NCI-H2029 treated with DMSO at 0.1 percent for 48 hours (cell line): ENCODE results near the gene SLC25A43.
A peak's percentile ranks its signal among the peaks of the same experiment; 100 is the strongest.
"Not testable (repeated sequence)": the region's sequence is repeated elsewhere in the genome, so short reads cannot be mapped to it uniquely, and the experiment has no call there.

ENCODE experiments used
- DNase-seq: peaks from one replicate; lab custom pipeline; 2025; lab: John Stamatoyannopoulos, UW

Gene SLC25A43

GRCh38 chrX:119410027-119410819, 11.1 kb downstream of the SLC25A43 start:
- DNase-seq = no peak

DNA sequence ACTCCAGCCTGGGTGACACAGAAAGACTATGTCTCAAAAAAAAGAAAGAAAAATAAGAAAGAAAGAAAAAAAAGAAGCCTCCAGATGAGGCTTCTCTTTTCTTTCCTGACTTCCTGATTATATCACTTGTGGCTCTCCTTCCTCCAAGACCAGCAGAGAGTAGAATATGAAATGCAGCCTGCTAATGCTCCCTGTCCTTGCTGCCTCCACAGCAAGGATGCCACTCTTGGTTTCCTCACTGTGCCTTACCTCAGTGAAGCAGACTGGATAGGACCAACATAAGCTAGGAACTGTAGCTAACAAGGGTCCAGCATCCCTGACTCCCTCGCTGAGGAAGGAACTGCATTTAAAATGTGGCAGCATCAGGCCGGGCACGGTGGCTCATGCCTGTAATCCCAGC, 11.7 kb downstream of the SLC25A43 start:
- no peak for DNase-seq

GRCh38 chrX:119411959-119412358, 12.8 kb downstream of the SLC25A43 start:
- no peak for DNase-seq

DNA sequence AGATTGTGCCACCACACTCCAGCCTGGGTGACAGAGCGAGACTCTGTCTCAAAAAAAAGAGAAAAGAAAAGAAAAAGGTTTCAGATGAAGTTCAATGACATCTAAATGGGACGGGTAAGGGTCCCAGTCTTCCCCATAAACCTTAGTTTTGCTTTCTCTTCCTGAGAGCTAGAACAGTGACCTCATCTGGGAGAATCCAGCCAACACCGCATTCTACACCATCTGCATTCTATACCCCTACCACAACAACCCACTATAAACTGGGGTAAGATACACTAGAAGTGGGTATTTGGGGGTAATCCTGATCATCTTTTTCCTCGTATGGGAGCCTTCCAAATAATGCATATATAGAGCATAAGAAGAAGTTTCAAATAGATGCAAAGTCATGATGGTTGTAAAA, 18.2 kb downstream of the SLC25A43 start:
- no peak for DNase-seq

DNA sequence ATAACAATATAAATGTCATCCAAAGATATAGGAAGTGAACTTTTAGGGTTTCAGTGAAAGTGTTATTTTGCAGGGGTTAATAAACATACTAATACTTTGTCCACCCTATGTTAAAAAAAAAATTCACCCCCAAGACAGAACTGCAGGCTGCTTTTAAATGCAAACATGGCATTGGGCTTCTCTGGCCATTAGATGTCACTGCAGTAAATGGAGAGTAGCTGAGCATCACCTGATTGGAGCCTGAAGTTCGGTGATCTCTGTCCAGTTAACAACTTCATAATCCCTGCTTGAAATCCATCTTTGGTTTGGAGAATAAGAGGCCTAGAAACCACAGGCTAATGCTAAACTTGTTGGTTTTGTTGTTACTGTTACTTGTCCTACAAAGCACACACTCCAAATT, 18.7 kb downstream of the SLC25A43 start:
- no peak for DNase-seq

- no peak for DNase-seq
Measured at GRCh38 chrX:119419146-119419545, 20.0 kb downstream of the SLC25A43 start.

- DNase-seq = no peak
Measured at GRCh38 chrX:119419898-119420297, 20.8 kb downstream of the SLC25A43 start.

DNA sequence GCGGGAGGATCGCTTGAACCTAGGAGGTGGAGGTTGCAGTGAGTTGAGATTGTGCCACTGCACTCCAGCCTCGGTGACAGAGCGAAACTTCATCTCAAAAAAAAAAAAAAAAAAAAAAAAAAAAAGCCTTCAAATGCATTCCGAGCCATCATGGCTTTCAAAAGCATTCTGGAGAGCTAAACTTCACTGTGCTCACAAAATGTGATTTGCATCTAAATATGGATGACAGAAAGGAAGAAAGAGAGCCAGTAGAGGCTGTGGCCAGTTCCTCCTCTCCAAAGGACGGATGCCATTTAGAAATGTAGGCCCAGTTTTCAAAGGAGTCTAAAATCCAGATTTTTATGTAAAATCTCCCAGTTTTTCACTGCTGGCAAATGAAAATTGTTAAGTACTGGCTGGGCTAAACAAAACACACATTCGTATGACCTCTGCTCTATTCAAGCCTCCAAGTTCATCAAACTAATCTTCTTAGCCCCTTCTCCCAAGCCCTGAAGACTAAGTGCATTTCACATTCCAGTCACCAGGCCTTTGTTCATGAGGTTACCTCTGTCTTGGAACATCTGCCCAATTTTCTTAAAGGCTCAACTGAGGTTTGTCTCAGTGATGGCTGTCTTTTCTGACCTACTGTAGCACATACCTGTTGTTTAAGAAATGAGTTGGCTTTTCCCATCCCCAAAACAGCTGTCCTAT, 22.0 kb downstream of the SLC25A43 start:
- DNase-seq = no peak

- DNase-seq = no peak
Measured at GRCh38 chrX:119423631-119424030, 24.5 kb downstream of the SLC25A43 start.

GRCh38 chrX:119424999-119425398, 25.9 kb downstream of the SLC25A43 start:
- no peak for DNase-seq

- no peak for DNase-seq
Measured at GRCh38 chrX:119427024-119427794, 28.1 kb downstream of the SLC25A43 start.

GRCh38 chrX:119427795-119428185, 28.7 kb downstream of the SLC25A43 start:
- DNase-seq = no peak

DNA sequence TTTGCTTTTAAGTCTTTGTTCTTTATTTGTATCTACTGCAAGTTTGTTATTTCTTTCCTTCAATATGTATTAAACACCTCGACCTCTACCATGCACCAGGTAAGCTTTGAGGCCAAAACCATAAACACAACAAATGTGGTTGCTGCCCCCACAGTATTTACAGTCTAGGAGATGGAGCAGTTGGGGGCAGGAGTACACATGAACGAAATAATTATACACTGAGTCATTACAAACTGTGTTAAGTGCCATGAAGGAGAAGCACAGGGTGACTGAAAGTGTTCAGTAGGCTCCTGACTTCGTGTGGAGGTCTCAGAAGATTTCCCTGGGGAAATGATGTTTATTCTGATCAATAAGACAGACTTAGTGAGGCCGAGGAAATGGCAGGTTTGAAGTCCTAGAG, 30.3 kb downstream of the SLC25A43 start:
- DNase-seq = no peak

DNA sequence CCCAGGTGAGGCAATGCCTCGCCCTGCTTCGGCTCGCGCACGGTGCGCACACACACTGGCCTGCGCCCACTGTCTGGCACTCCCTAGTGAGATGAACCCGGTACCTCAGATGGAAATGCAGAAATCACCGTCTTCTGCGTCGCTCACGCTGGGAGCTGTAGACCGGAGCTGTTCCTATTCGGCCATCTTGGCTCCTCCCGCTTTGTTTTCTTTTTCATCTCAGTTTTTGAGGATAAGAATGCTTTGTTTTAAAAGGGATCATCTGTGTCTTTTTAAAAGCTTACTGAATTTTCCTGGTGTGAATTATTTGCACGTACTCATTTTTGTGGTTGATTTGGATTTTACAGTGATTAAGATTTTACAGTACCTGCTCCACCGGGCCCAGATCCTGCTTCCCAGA, 42.2 kb downstream of the SLC25A43 start:
- not testable (repeated sequence) for DNase-seq

DNA sequence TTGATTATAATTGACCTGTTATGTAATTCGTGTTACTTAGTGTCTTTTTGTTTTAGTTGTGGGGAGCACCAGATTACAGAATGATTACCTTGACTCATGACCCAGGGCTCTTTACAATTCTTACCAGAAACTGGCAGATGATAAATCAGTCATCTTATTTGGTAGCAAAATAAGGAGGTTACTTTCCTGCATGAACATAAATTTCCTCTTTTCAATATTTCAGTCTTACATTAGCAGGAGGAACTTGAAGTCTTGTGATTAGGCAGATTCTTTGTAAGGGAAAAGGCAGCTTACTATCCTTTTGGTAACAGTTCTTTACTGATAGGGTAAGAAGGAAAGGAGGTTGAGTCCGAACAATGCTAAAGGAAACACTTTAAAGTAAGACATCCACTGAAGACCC, 43.1 kb downstream of the SLC25A43 start:
- DNase-seq = no peak

DNA sequence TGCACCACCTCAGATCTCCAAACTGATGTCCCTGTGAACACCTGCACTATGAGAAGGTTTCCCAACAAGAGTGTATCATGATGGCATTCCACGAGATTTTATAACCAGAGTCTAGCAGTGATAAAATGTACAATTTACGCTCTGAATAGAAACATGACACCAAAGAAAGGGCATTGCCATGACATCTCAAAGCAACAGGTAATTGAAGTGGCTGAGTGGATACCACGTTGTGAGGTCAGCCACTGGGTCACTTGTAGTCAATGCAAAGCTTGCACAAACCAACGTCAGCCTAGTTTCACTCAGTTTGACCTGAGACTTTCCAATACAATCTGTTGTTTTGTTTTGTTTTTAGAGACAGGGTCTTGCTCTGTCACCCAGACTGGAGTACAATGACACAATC, 54.1 kb downstream of the SLC25A43 start:
- no peak for DNase-seq

GRCh38 chrX:119455264-119455663, 56.1 kb downstream of the SLC25A43 start:
- DNase-seq = no peak

GRCh38 chrX:119459181-119459580, 60.0 kb downstream of the SLC25A43 start:
- no peak for DNase-seq

DNA sequence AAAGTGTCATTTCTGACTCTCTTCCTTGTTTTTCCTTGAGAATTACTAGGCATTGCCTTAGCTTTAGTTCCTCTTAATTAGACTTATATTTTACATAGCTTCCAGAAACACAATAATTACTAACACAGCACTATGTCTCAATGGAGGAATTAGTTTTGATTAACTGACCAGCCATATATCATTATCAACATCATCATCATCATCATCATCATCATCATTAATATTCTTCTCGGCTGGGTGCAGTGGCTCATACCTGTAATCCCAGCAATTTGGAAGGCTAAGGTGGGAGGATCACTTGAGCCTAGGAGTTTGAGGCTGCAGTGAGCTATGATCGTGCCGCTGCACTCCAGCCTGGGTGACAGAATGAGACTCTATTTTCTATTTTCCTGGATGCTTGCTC, 66.4 kb downstream of the SLC25A43 start:
- DNase-seq = no peak

- DNase-seq = no peak
Measured at GRCh38 chrX:119466970-119467369, 67.8 kb downstream of the SLC25A43 start.

DNA sequence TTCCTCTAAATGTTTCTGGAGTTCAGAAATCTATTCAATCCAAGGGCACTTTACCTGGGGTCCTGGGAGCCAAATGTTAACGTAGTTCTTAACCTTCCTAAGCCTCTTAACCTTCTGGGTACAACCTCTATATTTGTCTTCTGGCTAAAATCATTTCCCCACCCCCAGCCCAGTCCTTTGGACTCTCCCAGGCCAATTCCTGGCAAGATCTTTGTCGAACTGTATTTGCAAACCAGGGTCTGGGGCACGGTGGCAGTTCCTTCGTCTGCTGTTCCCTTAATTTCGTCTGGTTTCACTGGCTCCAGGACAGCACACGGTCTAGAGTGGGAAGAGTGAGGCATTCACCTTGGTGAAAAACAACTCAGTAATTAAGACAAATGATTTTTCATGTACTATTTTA, 68.3 kb downstream of the SLC25A43 start:
- no peak for DNase-seq

DNA sequence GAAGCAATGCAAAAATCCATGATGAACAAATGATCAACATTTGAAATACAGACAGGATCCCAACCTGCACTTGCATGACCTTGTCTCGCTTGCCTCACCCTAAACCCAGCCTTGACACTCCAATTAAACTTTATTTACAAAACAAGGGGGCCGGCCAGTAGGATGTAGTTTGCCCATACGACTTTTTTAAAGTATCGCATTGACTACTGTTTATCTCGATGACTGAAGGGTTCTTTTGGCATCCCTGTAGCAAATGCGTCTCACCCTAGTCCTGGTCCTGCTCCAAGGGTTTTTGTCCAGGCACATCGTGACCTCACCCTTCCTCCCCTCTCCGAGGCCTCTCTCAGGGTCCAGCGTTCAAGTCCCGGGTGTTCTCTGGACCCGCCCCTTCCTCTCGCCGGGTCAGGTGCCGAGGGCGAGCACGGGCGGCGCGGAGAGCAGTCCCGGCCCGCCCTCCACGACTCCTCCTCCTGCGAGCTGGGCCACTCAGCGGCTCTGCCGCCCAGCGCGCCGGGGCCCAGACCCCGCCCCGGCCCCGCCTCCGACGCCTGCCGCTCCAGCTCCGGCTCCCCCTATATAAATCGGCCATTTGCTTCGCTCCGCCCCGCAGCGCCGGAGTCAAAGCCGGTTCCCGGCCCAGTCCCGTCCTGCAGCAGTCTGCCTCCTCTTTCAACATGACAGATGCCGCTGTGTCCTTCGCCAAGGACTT, 68.9 kb downstream of the SLC25A43 start, which contains the start of gene SLC25A5:
SLC25A5 (plus strand) TSS at position 603 of the 709 bp plus-strand sequence; CDS start at position 675, 72 bp downstream.
- peak; percentile 40 for DNase-seq
